ENCODE results near the gene MT1F. TPM values are rescaled to one million over a fixed set of nuclear protein-coding genes. Genes with fewer than 3 reads are reported as not detected.
A peak's percentile ranks its signal among the peaks of the same experiment; 100 is the strongest.

The MT1F gene
- total RNA-seq, 6 experiments from 2014 or later = 10.1 to 934 (median 197) TPM

DNA sequence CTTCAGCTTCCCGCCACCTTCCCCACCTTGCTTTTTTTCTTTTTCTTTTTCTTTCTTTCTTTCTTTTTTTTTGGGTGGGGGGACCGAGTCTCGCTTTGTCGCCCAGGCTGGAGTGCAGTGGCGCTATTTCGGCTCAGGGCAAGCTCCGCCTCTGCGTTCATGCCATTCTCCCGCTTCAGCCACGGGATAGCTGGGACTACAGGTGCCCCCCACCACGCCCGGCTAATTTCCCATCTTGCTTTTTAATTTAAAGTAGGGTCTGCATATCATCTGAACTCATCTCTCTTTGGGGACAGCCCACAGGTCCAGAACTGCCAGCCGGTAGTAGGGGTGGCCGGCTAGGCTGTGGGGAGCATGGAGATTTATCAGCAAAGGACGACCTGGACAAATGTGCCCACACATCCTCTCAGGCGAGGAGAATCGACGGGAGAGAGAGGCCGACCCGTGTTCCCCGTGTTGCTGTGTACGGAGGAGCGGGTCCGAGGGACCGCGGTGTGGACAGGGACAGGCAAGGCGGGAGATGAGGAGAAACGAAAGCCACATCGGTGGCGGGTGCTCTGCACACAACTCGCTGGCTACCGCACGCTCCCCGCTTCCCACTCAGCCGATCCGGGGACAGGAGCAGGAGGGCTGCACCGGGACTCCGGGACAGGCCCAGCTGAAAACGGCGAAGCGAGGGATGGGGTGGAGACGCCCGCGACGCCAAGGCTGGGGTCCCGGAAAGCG lies 22.9 kb upstream of the MT1F start:
- Histone ChIP-seq H3K4me1 (peaks cover 0 to 25% (median 3%) of the 10 kb centered on the region in 4 donors), H3K9me3 (no peaks in the 10 kb centered on the region), H3K27me3 (no peaks in the 10 kb centered on the region), H3K36me3 (no peaks in the 10 kb centered on the region), H3K27ac (no peak overlapping the region), H3K4me3 (peak overlapping the region in 1 of 3 donors; percentile 65)
- ATAC-seq = no peak
- intact Hi-C loops (cut with DNase I) = no loop called here
- DNase-seq = peak in 1 of 3 donors; percentile 50
- TF ChIP-seq, protein P1, sequence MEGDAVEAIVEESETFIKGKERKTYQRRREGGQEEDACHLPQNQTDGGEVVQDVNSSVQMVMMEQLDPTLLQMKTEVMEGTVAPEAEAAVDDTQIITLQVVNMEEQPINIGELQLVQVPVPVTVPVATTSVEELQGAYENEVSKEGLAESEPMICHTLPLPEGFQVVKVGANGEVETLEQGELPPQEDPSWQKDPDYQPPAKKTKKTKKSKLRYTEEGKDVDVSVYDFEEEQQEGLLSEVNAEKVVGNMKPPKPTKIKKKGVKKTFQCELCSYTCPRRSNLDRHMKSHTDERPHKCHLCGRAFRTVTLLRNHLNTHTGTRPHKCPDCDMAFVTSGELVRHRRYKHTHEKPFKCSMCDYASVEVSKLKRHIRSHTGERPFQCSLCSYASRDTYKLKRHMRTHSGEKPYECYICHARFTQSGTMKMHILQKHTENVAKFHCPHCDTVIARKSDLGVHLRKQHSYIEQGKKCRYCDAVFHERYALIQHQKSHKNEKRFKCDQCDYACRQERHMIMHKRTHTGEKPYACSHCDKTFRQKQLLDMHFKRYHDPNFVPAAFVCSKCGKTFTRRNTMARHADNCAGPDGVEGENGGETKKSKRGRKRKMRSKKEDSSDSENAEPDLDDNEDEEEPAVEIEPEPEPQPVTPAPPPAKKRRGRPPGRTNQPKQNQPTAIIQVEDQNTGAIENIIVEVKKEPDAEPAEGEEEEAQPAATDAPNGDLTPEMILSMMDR (IDR thresholded peaks at IDR 0.05) = no peak
- TF ChIP-seq POLR2A (IDR thresholded peaks at IDR 0.05) = no peak
- 36% methylated on average over 15 of the region's 47 CpGs for WGBS (ENCODE audit: insufficient coverage, low coverage, low lambda C conversion rate, missing lambda C conversion rate)

GRCh38 chr16:56635441-56635967 lies 22.3 kb upstream of the MT1F start:
- intact Hi-C loops (cut with DNase I) = no loop called here
- WGBS (ENCODE audit: insufficient coverage, low coverage, low lambda C conversion rate, missing lambda C conversion rate) = 62% methylated on average over 4 of the region's 40 CpGs
- no peak overlapping the region for H3K27ac ChIP-seq
- peaks cover 0 to 25% (median 3%) of the 10 kb centered on the region in 4 donors for H3K4me1 ChIP-seq
- DNase-seq (peak in 1 of 3 donors; percentile 39), ATAC-seq (no peak)
- no peak overlapping the region for H3K4me3 ChIP-seq
- no peaks in the 10 kb centered on the region for H3K9me3 ChIP-seq
- no peaks in the 10 kb centered on the region for H3K27me3 ChIP-seq
- TF ChIP-seq POLR2A (IDR thresholded peaks at IDR 0.05) = no peak
- TF ChIP-seq, protein P1 (IDR thresholded peaks at IDR 0.05) = no peak
- no peaks in the 10 kb centered on the region for H3K36me3 ChIP-seq

- ATAC-seq (no peak), DNase-seq (no peak)
- Histone ChIP-seq H3K4me3 (no peak overlapping the region), H3K27ac (no peak overlapping the region), H3K36me3 (no peaks in the 10 kb centered on the region), H3K4me1 (peaks cover 0 to 15% (median 3%) of the 10 kb centered on the region in 4 donors), H3K27me3 (no peaks in the 10 kb centered on the region), H3K9me3 (no peaks in the 10 kb centered on the region)
- TF ChIP-seq, protein P1 (IDR thresholded peaks at IDR 0.05) = no peak
- no peak for TF ChIP-seq POLR2A (IDR thresholded peaks at IDR 0.05)
- intact Hi-C loops (cut with DNase I) = no loop called here
- WGBS (ENCODE audit: insufficient coverage, low coverage, low lambda C conversion rate, missing lambda C conversion rate) = 56% methylated on average over 9 of the region's 9 CpGs
Observed at GRCh38 chr16:56636616-56637413, 20.9 kb upstream of the MT1F start.

DNA sequence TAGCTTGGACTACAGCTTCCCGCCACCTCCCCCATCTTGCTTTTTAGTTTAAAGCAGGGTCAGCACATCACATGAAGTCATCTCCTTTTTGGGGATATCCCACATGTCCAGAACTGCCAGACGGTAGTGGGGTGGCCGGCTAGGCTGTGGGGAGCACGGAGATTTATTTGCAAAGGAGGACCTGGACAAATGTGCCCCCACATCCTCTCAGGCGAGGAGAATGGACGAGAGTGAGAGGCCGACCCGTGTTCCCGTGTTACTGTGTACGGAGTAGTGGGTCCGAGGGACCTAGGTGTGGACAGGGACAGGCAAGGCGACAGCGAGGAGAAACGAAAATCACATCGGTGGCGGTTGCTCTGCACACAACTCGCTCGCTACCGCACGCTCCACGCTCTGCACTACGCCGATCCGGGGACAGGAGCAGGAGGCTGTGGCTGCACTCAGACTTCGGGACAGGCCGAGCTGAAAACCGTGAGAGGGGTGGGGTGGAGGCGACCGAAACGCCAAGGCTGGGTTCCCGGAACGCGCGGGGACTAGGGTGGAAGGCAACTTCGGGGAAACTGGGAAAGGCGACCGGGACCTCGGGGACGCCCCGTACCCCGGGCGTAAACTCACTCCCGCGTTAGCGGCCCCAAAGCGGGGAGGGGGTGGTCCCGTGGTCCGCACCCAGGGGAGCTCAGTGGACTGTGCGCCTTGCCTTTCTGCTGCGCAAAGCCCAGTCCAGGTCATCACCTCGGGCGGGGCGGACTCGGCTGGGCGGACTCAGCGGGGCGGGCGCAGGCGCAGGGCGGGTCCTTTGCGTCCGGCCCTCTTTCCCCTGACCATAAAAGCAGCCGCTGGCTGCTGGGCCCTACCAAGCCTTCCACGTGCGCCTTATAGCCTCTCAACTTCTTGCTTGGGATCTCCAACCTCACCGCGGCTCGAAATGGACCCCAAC lies 19.7 kb upstream of the MT1F start, which contains the start of gene MT1A:
Gene MT1A, plus strand, starts transcription at position 853 of the 937 bp plus-strand sequence. Its CDS starts 73 bp downstream, at position 926.
- DNase-seq = peak; percentile 90 to 97 (median 95)
- Histone ChIP-seq H3K4me1 (peaks cover 0 to 23% (median 3%) of the 10 kb centered on the region in 4 donors), H3K36me3 (no peaks in the 10 kb centered on the region), H3K27me3 (no peaks in the 10 kb centered on the region), H3K9me3 (no peaks in the 10 kb centered on the region), H3K4me3 (peak within 1 kb of the TSS; percentile 35 to 60 (median 57)), H3K27ac (peak within 1 kb of the TSS; percentile 69 to 78 (median 70))
- TF ChIP-seq, protein P1 (IDR thresholded peaks at IDR 0.05) = no peak
- TF ChIP-seq POLR2A (IDR thresholded peaks at IDR 0.05) = peak; percentile 96
- intact Hi-C loops (cut with DNase I) = no loop called here
- 6% methylated on average over 34 of the region's 68 CpGs for WGBS (ENCODE audit: insufficient coverage, low coverage, low lambda C conversion rate, missing lambda C conversion rate)
- ATAC-seq = peak; percentile 84 to 93 (median 87)

Data from right lobe of liver (tissue), 6 donors.